ENCODE data around the gene TRAPPC3.
A peak's percentile ranks its signal among the peaks of the same experiment; 100 is the strongest.

The TRAPPC3 gene

DNA sequence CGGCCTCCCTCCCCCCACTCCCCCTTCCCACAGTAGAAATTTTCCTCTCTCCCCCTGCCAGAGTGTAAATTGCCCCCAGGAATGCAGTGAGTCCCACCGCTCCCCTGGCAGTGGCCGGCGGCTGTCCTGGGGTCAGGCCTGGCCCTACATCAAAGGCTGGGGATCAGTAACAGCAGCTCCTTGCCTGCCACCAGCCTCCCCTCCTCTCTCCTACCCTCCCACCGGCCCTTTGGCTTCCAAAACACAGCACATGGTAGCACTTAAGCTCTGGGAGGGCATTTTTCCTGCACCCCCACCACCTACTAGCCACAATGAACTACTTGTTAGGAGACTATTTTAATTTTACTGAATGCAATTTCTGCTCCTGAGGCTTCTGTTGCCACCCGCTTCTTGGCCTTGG is 15.3 kb downstream of the TRAPPC3 start:
- Mint-ChIP-seq H3K4me3 (no peak overlapping the region), H3K27ac (no peak overlapping the region), H3K27me3 (ENCODE audit: low read depth) (no peaks in the 10 kb centered on the region), H3K4me1 (ENCODE audit: low read depth) (peaks cover 2% of the 10 kb centered on the region), H3K36me3 (ENCODE audit: low read depth) (peaks cover 15% of the 10 kb centered on the region), H3K9me3 (no peaks in the 10 kb centered on the region)
- no peak for DNase-seq (ENCODE audit: low spot score)

DNA sequence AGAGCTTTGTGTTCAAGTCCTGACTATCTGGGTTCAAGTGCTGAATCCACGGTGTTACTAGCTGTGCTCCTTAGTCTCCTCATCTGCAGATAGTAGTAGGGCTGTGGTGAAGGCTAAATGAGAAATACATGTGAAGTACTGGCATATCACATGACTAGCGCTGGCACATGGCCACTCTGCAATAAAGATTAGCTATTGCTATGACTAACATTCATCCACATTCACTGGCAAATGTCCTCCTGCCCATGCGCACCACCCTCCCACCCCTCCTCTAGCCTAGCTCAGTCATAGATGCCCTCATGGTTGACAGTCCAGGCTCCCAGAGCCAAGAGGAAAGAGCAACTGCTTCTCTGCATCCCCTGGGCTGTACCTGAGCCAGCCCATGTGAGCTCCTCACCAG is 15.8 kb downstream of the TRAPPC3 start:
- H3K27me3 Mint-ChIP-seq (ENCODE audit: low read depth) = no peaks in the 10 kb centered on the region
- no peak overlapping the region for H3K4me3 Mint-ChIP-seq
- no peak for DNase-seq (ENCODE audit: low spot score)
- H3K27ac Mint-ChIP-seq = no peak overlapping the region
- H3K4me1 Mint-ChIP-seq (ENCODE audit: low read depth) = peaks cover 2% of the 10 kb centered on the region
- H3K9me3 Mint-ChIP-seq = no peaks in the 10 kb centered on the region
- peaks cover 13% of the 10 kb centered on the region for H3K36me3 Mint-ChIP-seq (ENCODE audit: low read depth)

DNA sequence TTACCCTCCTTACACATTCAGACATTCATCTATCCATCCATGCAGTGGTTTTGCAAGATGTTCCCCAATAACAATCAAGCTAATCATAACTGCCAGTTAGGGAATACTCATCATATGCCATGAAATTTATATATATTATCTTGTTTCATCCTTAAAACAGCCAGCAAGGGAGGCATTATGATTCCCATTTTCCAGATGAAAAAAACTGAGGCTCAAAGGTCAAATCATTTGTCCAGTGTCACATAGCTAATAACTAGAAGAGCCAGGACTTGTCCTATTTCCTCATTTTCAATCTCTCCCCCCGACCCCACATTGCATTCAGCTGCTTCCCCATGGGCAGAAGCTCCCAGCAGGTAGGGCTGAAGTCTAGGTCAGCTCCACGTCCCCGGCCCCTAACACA is 17.3 kb downstream of the TRAPPC3 start:
- peaks cover 3% of the 10 kb centered on the region for H3K36me3 Mint-ChIP-seq (ENCODE audit: low read depth)

DNA sequence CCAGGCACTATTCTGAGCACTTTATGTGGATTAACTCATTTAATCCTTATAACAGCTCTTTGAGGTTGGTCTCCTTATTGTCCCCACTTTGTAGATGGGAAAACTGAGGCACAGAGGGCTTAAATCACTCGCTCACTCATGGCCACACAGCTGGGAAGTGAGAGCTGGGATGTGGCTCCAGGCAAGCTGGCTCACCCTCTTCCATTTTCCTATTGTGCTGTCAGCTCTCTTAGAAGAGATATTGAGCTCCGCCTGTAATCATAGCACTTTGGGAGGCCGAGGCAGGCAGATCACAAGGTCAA is 20.4 kb downstream of the TRAPPC3 start:
- H3K4me3 Mint-ChIP-seq = no peak overlapping the region

More for the DNA sequence above, 17.3 kb downstream of the TRAPPC3 start:
- Mint-ChIP-seq H3K27me3 (ENCODE audit: low read depth) (no peaks in the 10 kb centered on the region), H3K4me3 (no peak overlapping the region), H3K4me1 (ENCODE audit: low read depth) (peaks cover 2% of the 10 kb centered on the region), H3K9me3 (no peaks in the 10 kb centered on the region), H3K27ac (no peak overlapping the region)
- DNase-seq (ENCODE audit: low spot score) = no peak

DNA sequence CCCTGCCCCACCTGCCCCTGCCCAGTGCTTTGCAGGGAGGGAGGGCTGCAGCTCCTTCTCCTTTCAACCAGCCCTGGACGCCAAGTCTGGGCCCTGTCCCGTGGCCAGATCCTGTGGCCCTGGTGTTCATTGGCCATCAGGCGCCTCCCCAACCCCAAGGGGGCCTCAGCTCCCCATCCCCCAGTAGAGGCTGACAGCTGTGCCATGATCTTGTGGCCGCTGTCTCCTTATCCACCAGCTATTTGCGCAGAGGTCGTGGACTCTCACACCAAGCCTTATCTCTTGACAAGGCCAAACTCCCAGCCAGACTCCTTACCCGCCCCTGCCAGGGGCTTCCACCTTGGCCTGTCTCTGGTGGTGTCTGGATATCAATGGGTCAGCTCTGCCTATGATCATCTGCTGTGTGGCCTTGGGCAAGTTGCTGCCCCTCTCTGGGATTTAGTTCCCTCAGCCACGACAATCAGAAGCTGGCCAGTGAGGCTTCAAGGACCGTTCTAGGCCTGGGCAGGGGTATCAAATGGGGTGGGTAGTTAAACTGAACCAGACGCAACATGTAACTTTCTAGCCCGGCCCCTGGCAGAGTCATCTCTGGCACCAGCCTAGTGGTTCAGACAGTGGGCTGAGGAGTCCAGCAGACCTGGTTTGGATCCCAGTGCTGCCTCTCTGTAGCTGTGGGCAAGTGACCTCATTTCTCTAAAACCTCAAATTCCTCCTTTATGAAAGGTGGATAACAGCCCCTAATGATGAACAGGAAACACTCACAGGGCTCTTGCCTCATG is 21.0 kb downstream of the TRAPPC3 start:
- no peak overlapping the region for H3K4me3 Mint-ChIP-seq

More for the DNA sequence above, 20.4 kb downstream of the TRAPPC3 start:
- DNase-seq (ENCODE audit: low spot score) = no peak
- H3K27me3 Mint-ChIP-seq (ENCODE audit: low read depth) = peaks cover 20% of the 10 kb centered on the region
- no peaks in the 10 kb centered on the region for H3K9me3 Mint-ChIP-seq
- peaks cover 5% of the 10 kb centered on the region for H3K4me1 Mint-ChIP-seq (ENCODE audit: low read depth)
- H3K27ac Mint-ChIP-seq = no peak overlapping the region
- no peaks in the 10 kb centered on the region for H3K36me3 Mint-ChIP-seq (ENCODE audit: low read depth)

DNA sequence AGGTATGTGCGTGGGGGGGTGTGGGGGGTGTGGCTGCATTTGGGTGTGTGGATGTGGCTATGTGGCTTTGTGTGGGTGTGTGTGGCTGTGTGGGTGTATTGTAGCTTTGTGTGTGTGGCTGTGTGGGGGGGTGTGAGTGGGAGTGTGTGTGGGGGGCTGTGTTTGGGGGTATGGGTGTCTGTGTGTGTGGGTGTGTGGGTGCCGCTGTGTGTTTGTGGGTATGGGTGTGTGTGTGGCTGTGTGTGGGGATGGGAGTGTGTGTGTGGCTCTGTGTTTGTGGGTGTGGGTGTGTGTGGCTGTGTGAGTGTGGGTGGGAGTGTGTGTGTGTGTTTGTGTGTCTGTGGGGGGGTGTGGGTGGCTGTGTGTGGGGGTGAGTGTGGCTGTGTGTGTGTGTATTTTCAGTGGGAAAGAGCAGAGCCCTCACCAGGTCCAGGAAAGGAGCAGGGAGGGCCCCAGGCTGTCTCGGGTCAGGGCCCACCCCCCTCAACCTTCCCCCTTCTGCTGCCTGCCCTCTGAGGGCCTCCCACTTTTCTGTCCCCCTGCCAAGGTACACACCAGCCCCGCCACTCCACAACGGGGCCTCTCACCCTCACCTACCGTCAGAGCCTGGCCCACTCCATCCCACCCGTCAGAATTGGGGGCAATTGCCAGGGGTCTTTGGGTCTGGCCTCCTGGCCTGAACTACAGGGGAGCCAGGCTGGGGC is 22.3 kb downstream of the TRAPPC3 start:
- Mint-ChIP-seq H3K27me3 (ENCODE audit: low read depth) (peaks cover 38% of the 10 kb centered on the region), H3K27ac (no peak overlapping the region), H3K4me3 (no peak overlapping the region), H3K4me1 (ENCODE audit: low read depth) (peaks cover 14% of the 10 kb centered on the region), H3K36me3 (ENCODE audit: low read depth) (no peaks in the 10 kb centered on the region), H3K9me3 (no peaks in the 10 kb centered on the region)
- no peak for DNase-seq (ENCODE audit: low spot score)

More for the DNA sequence above, 21.0 kb downstream of the TRAPPC3 start:
- Mint-ChIP-seq H3K27ac (no peak overlapping the region), H3K4me1 (ENCODE audit: low read depth) (peaks cover 8% of the 10 kb centered on the region), H3K36me3 (ENCODE audit: low read depth) (no peaks in the 10 kb centered on the region), H3K9me3 (no peaks in the 10 kb centered on the region), H3K27me3 (ENCODE audit: low read depth) (peaks cover 24% of the 10 kb centered on the region)
- DNase-seq (ENCODE audit: low spot score) = no peak

DNA sequence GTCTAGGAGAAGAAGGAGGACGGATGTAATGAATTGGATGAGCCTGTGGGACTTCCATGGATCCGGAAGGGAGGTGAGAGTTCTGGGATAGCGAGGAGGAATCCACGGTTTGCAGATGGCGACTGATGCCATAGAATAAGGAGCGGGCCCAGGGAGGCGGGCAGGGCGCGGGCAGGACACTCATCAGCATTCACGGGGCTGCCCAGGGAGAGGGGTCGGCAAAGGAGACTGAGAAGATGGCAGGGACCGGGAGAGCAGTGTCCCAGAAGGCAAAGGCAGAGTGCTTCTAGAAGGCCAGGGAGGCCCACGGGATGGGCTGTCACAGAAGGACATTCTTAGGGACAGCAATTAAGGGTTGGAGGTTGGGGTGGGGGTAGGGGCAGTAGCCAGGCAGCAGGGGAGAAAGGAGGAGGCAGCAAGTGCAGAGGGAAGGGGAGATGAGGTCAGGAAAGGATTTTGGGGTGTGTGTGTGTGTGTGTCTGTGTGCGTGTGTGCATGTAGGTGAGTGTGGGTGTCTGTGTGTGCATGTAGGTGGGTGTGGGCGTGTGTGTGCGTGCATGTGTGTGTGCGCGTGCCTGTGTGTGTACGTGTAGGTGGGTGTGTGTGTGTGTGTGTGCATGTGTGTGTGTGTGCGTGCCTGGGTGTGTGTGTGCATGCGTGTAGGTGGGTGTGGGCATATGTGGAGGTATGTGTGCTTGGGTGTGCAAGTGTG is 23.1 kb downstream of the TRAPPC3 start:
- Mint-ChIP-seq H3K27ac (no peak overlapping the region), H3K9me3 (no peaks in the 10 kb centered on the region), H3K27me3 (ENCODE audit: low read depth) (peaks cover 41% of the 10 kb centered on the region), H3K36me3 (ENCODE audit: low read depth) (no peaks in the 10 kb centered on the region), H3K4me3 (no peak overlapping the region), H3K4me1 (ENCODE audit: low read depth) (peaks cover 14% of the 10 kb centered on the region)
- no peak for DNase-seq (ENCODE audit: low spot score)

DNA sequence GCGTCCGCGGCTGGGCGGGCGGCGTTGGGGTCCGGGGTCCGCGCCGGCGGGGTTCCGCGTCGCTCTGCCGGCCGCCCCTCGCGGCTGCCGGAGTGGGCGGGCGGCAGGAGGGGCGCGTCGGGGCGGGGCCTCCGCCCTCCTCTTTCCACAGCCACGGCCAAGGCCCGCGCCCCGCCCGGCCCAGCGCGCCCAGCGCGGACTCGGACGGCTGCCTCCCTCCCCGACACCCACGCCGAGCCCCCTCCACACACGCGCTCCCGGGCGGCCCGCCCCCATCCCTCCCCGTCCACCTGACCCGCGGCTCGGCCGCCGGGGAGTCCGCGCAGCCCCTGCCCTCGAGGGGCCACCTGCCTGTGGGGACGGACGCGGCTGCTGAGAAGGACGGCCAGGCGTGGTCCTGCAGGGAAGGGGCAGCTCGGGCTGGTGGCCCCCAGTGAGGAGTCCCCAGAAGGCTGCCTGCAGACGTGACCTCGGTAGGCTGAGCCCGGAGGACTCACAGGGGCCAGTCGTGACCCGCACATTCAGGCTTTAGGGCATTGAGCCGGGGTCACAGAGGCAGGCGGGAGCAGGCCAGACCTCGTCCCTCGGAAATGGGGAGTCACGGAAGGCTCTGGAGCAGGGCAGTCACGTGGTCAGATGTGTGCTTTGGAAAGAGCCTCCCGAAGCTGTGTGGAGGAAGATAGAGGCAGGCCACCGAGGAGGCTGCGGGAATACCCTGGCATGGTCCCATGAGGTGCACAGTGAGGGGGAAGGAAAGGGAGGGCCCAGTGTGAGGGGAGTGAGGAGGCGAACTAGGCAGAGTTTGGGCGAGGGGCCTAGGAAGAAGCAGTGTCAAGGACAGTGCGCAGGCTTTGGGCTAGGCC is 23.9 kb downstream of the TRAPPC3 start, which contains the start of gene COL8A2:
COL8A2 (minus strand) TSS at position 94 of the 863 bp plus-strand sequence. CDS start 24,980 bp downstream, outside the sequence.
- no peak within 1 kb of the TSS for H3K27ac Mint-ChIP-seq
- no peaks in the 10 kb centered on the region for H3K9me3 Mint-ChIP-seq
- H3K4me1 Mint-ChIP-seq (ENCODE audit: low read depth) = peaks cover 14% of the 10 kb centered on the region
- peaks cover 41% of the 10 kb centered on the region for H3K27me3 Mint-ChIP-seq (ENCODE audit: low read depth)
- H3K4me3 Mint-ChIP-seq = peak within 1 kb of the TSS; percentile 44
- no peaks in the 10 kb centered on the region for H3K36me3 Mint-ChIP-seq (ENCODE audit: low read depth)
- no peak for DNase-seq (ENCODE audit: low spot score)

DNA sequence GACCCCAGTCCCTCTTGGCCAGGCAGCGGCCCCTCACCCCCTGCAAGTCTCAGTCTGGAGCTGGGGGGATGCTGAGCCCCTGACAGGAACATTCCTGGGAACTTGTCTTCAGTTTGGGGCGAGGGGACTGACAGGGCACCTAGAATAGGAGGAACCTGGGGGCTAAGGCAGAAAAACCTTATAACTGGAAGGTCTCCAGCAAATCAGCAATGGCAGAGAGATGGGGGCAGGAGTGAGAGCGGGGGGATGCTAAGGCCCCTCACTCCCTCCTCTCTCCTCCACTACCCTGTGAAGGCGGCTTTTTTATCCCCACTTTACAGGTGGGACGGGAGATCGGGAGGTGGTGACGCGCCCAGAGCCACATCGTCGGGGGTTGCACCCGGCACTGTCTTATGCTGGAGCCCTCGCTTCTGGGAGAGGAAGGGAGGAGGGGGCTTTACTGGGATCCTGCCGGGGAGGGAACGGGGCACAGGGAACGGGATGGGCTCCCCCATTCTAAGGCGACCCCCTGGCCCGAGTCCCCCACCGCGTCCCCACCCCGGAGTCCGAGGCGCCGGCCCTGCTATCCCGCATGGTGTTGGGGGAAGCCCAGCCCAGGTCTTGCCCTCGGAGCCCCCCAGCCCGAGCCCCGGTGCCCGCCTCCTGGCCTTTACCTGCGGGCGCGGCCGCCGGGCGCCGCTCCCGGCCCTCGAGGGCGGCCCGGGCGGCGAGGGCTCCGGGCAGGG is 24.7 kb downstream of the TRAPPC3 start:
- no peak for DNase-seq (ENCODE audit: low spot score)
- Mint-ChIP-seq H3K4me1 (ENCODE audit: low read depth) (peaks cover 14% of the 10 kb centered on the region), H3K4me3 (peak overlapping the region; percentile 44), H3K9me3 (no peaks in the 10 kb centered on the region), H3K27me3 (ENCODE audit: low read depth) (peaks cover 41% of the 10 kb centered on the region), H3K27ac (no peak overlapping the region), H3K36me3 (ENCODE audit: low read depth) (no peaks in the 10 kb centered on the region)

DNA sequence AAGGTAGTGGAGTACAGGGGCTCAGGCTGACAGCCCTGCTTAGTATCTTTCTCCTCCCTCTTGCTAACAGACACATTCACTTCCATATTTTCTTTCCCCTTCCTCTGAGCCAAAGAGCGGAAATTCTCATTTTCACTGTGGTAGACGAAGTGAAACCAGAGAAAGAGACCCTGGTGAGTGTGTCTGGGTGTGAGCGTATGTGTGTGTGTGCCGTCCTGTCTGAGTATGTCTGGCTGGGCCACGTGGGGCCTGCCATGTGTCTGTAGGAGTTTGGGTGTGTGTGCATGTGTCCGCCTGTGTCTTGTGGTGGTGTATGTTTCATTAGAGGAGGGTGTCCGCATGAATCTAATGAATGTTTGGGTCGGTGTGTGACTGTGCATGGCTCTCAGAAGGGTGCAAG is 25.9 kb downstream of the TRAPPC3 start:
- no peak for DNase-seq (ENCODE audit: low spot score)
- H3K9me3 Mint-ChIP-seq = no peaks in the 10 kb centered on the region
- H3K4me3 Mint-ChIP-seq = no peak overlapping the region
- H3K36me3 Mint-ChIP-seq (ENCODE audit: low read depth) = no peaks in the 10 kb centered on the region
- H3K27me3 Mint-ChIP-seq (ENCODE audit: low read depth) = peaks cover 41% of the 10 kb centered on the region
- no peak overlapping the region for H3K27ac Mint-ChIP-seq
- H3K4me1 Mint-ChIP-seq (ENCODE audit: low read depth) = peaks cover 14% of the 10 kb centered on the region

DNA sequence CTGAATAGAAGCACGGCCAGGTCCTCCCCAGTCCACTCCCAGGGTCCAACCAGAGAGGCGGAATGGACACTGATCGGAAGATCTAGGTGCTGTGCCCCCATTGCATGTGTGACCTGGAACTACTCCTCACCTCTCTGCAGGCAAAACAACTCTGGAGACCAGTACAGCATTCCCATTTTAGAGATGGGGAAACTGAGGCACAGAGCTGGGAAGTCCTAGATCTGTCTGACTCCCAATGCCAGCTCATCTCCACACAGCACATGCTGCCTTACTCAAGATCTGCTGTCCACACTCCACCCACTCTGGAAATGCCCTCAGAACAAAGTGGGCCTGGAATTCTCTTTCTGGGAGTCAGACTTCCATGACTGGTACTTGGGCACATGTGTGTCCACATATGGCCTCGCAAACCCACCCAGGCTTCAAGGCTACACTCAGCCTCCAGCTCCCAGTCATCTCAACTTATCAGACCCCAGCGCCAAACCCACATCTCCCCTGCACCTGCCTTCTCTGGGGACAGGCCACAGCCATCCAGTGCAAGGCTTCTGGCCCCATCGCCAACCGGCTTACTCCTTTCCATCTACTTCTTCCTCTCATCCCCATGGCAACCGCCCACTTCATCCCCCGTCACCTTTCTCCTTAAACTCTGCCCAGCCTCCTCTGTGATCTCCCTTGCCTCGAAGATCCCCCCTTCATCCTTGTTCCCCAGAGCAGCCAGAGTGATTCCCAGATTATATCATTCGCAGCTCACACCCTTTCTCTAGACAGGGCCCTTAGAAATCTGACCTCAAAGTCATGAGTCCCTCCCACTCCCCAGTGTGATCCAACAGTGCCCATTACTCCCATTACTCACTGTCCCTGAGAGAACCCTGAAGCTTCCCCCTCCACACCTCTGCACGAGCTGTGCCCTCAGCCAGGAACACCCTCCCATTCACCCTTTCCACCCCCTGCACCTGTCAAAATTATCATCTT is 26.9 kb downstream of the TRAPPC3 start:
- H3K4me1 Mint-ChIP-seq (ENCODE audit: low read depth) = peaks cover 14% of the 10 kb centered on the region
- no peaks in the 10 kb centered on the region for H3K9me3 Mint-ChIP-seq
- H3K36me3 Mint-ChIP-seq (ENCODE audit: low read depth) = no peaks in the 10 kb centered on the region
- peaks cover 41% of the 10 kb centered on the region for H3K27me3 Mint-ChIP-seq (ENCODE audit: low read depth)
- DNase-seq (ENCODE audit: low spot score) = no peak
- no peak overlapping the region for H3K4me3 Mint-ChIP-seq
- H3K27ac Mint-ChIP-seq = no peak overlapping the region

DNA sequence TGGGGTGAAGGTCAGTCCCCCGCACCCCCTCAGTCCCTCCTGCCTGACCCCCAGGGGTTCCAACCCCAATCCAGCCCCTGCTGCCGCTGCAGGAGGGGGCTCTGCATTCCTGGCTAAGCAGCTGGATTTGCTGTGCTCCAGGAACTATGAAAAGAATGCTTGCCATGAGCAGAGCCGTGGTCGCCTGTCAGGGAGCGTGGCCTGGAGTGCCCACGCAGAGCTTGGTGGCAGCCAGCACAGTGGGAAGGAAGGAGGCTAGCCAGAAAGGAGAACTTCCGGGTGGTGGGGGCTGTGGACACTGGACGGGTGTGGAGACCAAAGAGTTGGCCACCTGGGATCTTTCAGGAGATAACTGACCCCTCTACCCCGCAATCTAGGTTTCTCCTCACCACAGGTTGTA is 29.8 kb downstream of the TRAPPC3 start:
- DNase-seq (ENCODE audit: low spot score) = no peak
- Mint-ChIP-seq H3K36me3 (ENCODE audit: low read depth) (no peaks in the 10 kb centered on the region), H3K4me3 (no peak overlapping the region), H3K27me3 (ENCODE audit: low read depth) (peaks cover 29% of the 10 kb centered on the region), H3K9me3 (no peaks in the 10 kb centered on the region), H3K27ac (no peak overlapping the region), H3K4me1 (ENCODE audit: low read depth) (peaks cover 9% of the 10 kb centered on the region)

Data from T-helper 2 cell treated with Interferon-gamma antibody and Interleukin-4, amounts not matched to agents 5 μg/mL and 100 μg/mL, for 36 hours (primary cell).